Rectal smooth muscle tissue (tissue), 1 donor: Measurements from ENCODE around the gene MAL.
A peak's percentile ranks its signal among the peaks of the same experiment; 100 is the strongest.
"Not testable (repeated sequence)": the region's sequence is repeated elsewhere in the genome, so short reads cannot be mapped to it uniquely, and the experiment has no call there.

ENCODE experiments used
- H3K27ac ChIP-seq: one replicate; pipeline ENCODE4 v1.7.0; 2013; ENCODE audit warnings: low read depth, low read length, inconsistent platforms
- H3K27me3 ChIP-seq: one replicate; pipeline ENCODE4 v1.7.0; 2013; ENCODE audit warnings: low read length; ENCODE audit not compliant: control insufficient read depth, insufficient read depth
- H3K36me3 ChIP-seq: one replicate; pipeline ENCODE4 v1.7.0; 2013; ENCODE audit warnings: low read length; ENCODE audit not compliant: control insufficient read depth, insufficient read depth
- H3K4me1 ChIP-seq: one replicate; pipeline ENCODE4 v1.7.0; 2013; ENCODE audit warnings: low read length; ENCODE audit not compliant: control insufficient read depth, insufficient read depth
- H3K4me3 ChIP-seq: one replicate; pipeline ENCODE4 v1.7.0; 2013; ENCODE audit warnings: low read length
- H3K9ac ChIP-seq: one replicate; pipeline ENCODE4 v1.7.0; 2013; ENCODE audit warnings: low read length

MAL gene

GRCh38 chr2:95074663-95075439 lies 49.3 kb downstream of the MAL start:
- H3K36me3 ChIP-seq, result no peaks in the 10 kb centered on the region
- peaks cover 15% of the 10 kb centered on the region for H3K27me3 ChIP-seq
- H3K9ac ChIP-seq, result no peak overlapping the region
- no peaks in the 10 kb centered on the region for H3K4me1 ChIP-seq
- H3K4me3 ChIP-seq, result no peak overlapping the region
- no peak overlapping the region for H3K27ac ChIP-seq

- peaks cover 15% of the 10 kb centered on the region for H3K27me3 ChIP-seq
- no peak overlapping the region for H3K27ac ChIP-seq
- no peak overlapping the region for H3K9ac ChIP-seq
These were observed 50.1 kb downstream of the MAL start for GRCh38 chr2:95075440-95076132.

GRCh38 chr2:95076705-95077529 lies 51.4 kb downstream of the MAL start:
- Histone ChIP-seq H3K36me3 (no peaks in the 10 kb centered on the region), H3K9ac (no peak overlapping the region), H3K27me3 (peaks cover 15% of the 10 kb centered on the region), H3K4me3 (peak overlapping the region; percentile 53), H3K27ac (no peak overlapping the region), H3K4me1 (no peaks in the 10 kb centered on the region)

More at GRCh38 chr2:95075440-95076132, 50.1 kb downstream of the MAL start:
- Histone ChIP-seq H3K36me3 (no peaks in the 10 kb centered on the region), H3K4me3 (no peak overlapping the region), H3K4me1 (no peaks in the 10 kb centered on the region)

- peaks cover 15% of the 10 kb centered on the region for H3K27me3 ChIP-seq
- H3K4me3 ChIP-seq, result no peak overlapping the region
- no peak overlapping the region for H3K27ac ChIP-seq
- H3K4me1 ChIP-seq, result no peaks in the 10 kb centered on the region
- no peaks in the 10 kb centered on the region for H3K36me3 ChIP-seq
- H3K9ac ChIP-seq, result no peak overlapping the region
These were observed 52.0 kb downstream of the MAL start for GRCh38 chr2:95077530-95077825.

- Histone ChIP-seq H3K9ac (no peak overlapping the region), H3K4me3 (no peak overlapping the region), H3K4me1 (no peaks in the 10 kb centered on the region), H3K27me3 (peaks cover 15% of the 10 kb centered on the region), H3K36me3 (no peaks in the 10 kb centered on the region), H3K27ac (no peak overlapping the region)
These were observed 52.5 kb downstream of the MAL start for GRCh38 chr2:95077861-95078603.

- H3K36me3 ChIP-seq, result no peaks in the 10 kb centered on the region
- H3K27ac ChIP-seq, result no peak overlapping the region
- no peak overlapping the region for H3K4me3 ChIP-seq
- no peaks in the 10 kb centered on the region for H3K4me1 ChIP-seq
- peaks cover 12% of the 10 kb centered on the region for H3K27me3 ChIP-seq
- H3K9ac ChIP-seq, result no peak overlapping the region
These were observed 53.7 kb downstream of the MAL start for GRCh38 chr2:95079199-95079683.

GRCh38 chr2:95082477-95082876 lies 57.0 kb downstream of the MAL start:
- Histone ChIP-seq H3K4me3 (no peak overlapping the region), H3K4me1 (no peaks in the 10 kb centered on the region), H3K9ac (no peak overlapping the region), H3K27ac (no peak overlapping the region), H3K27me3 (no peaks in the 10 kb centered on the region), H3K36me3 (peaks cover 14% of the 10 kb centered on the region)

GRCh38 chr2:95086017-95086416 lies 60.5 kb downstream of the MAL start:
- Histone ChIP-seq H3K4me1 (no peaks in the 10 kb centered on the region), H3K27me3 (no peaks in the 10 kb centered on the region), H3K4me3 (no peak overlapping the region), H3K9ac (no peak overlapping the region), H3K27ac (no peak overlapping the region), H3K36me3 (peaks cover 21% of the 10 kb centered on the region)

- H3K9ac ChIP-seq, result no peak overlapping the region
- no peaks in the 10 kb centered on the region for H3K27me3 ChIP-seq
- H3K4me3 ChIP-seq, result no peak overlapping the region
- H3K27ac ChIP-seq, result no peak overlapping the region
- peaks cover 28% of the 10 kb centered on the region for H3K36me3 ChIP-seq
- H3K4me1 ChIP-seq, result no peaks in the 10 kb centered on the region
These were observed 61.9 kb downstream of the MAL start for GRCh38 chr2:95087379-95087778.

GRCh38 chr2:95091885-95092555 lies 66.5 kb downstream of the MAL start:
- peaks cover 22% of the 10 kb centered on the region for H3K36me3 ChIP-seq
- no peak overlapping the region for H3K27ac ChIP-seq
- no peak overlapping the region for H3K9ac ChIP-seq

GRCh38 chr2:95098273-95098672 lies 72.8 kb downstream of the MAL start:
- not testable (repeated sequence) for H3K36me3 ChIP-seq, H3K27ac ChIP-seq, H3K9ac ChIP-seq, H3K4me3 ChIP-seq, H3K27me3 ChIP-seq, H3K4me1 ChIP-seq

More at GRCh38 chr2:95091885-95092555, 66.5 kb downstream of the MAL start:
- H3K4me1 ChIP-seq, result no peaks in the 10 kb centered on the region
- H3K27me3 ChIP-seq, result no peaks in the 10 kb centered on the region
- no peak overlapping the region for H3K4me3 ChIP-seq
